ENCODE measurements around the gene SNAI3.

DNA sequence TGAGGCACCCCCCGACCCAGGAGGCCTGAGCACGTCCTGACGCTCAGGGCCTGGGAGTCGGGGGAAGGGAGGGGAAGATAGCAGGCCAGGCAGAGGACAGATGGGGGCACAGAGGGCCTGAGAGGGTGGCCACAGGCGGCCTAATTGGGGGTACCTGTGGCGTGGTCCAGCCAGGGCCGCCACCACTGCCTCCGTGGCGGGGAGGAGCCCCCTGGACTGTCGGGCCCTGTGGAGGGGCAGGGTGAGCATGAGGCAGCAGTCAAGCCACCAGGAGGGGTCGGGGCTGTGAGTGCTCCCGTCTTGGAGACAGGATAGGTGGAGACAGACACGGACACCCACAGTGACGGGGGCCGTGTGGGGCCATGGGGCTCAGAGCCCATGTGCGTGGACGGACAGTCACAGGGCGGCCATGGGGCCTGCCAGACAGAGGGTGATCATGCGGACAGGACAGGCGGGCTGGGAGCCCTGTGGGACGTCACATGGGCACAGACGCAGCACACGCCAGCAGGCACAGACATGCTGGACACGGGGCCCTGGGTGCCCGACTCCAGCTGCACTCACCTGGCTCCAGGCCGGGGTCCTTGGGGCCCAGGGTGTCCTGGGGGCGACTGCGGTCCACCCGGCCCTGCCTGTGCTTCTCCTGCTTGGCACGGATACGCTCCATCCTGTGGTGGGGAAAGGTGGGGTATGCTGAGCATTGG lies 38.7 kb upstream of the SNAI3 start:
- TF ChIP-seq, protein P1, sequence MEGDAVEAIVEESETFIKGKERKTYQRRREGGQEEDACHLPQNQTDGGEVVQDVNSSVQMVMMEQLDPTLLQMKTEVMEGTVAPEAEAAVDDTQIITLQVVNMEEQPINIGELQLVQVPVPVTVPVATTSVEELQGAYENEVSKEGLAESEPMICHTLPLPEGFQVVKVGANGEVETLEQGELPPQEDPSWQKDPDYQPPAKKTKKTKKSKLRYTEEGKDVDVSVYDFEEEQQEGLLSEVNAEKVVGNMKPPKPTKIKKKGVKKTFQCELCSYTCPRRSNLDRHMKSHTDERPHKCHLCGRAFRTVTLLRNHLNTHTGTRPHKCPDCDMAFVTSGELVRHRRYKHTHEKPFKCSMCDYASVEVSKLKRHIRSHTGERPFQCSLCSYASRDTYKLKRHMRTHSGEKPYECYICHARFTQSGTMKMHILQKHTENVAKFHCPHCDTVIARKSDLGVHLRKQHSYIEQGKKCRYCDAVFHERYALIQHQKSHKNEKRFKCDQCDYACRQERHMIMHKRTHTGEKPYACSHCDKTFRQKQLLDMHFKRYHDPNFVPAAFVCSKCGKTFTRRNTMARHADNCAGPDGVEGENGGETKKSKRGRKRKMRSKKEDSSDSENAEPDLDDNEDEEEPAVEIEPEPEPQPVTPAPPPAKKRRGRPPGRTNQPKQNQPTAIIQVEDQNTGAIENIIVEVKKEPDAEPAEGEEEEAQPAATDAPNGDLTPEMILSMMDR (IDR thresholded peaks at IDR 0.05): no peak
- TF ChIP-seq POLR2A (IDR thresholded peaks at IDR 0.05): no peak
